Stimulated activated CD4-positive, alpha-beta T cell treated with anti-CD3 and anti-CD28 coated beads, Interleukin-2, amount 100 ng/mL, for 4 hours (primary cell): ENCODE measurements around the gene NMU.
"Not testable (repeated sequence)": the region's sequence is repeated elsewhere in the genome, so short reads cannot be mapped to it uniquely, and the experiment has no call there.

ENCODE experiments used
- DNase-seq: peaks from one replicate; pipeline ENCODE4 v3.0.0-alpha.2; 2020; ENCODE audit warnings: low read depth

The NMU gene, protein sequence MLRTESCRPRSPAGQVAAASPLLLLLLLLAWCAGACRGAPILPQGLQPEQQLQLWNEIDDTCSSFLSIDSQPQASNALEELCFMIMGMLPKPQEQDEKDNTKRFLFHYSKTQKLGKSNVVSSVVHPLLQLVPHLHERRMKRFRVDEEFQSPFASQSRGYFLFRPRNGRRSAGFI

DNA sequence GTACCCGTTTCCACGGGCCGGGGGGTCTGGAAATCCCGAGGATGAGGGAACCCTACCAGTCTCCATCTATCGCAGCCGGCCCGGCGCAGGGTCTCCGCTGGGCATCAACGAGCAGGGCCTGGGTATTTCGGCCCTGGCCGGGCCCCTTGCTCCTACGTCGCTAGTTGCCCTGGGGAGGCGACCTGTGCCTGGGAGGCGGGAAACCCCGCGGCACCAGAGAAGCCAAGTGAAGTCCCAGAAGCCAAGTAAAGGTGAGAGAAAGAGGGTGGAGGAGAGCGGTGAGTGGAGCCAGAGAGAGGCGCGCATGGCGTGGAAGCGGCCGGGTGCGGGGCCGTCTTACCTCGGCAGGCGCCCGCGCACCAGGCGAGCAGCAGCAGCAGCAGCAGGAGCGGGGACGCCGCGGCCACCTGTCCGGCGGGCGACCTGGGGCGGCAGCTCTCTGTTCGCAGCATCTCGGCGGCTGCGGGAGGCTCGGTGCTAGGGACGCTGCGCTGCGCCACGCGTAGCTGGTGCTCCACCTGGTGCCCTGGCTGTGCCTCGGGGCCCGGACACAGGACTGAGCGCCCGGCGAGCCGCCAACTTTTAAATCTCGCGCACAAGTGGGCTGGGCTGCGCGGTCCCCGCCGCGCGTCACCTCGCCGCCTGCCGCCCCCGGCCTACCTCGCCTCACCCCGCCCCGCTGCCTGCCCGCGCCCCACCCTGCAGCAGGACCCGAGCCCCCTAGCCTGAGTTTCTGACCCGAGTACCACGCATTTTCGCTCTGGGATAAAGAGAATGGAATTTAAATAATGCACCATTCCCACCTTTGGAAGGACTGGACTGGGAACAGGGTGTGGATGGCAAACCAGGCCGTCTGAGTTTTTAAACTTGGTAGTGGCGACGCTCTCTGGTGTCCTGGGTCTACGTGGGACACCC is at the start of gene NMU:
TSS of gene NMU (minus strand) at position 558 of the 915 bp plus-strand sequence. CDS start at position 452, 106 bp downstream.
- no peak for DNase-seq

DNA sequence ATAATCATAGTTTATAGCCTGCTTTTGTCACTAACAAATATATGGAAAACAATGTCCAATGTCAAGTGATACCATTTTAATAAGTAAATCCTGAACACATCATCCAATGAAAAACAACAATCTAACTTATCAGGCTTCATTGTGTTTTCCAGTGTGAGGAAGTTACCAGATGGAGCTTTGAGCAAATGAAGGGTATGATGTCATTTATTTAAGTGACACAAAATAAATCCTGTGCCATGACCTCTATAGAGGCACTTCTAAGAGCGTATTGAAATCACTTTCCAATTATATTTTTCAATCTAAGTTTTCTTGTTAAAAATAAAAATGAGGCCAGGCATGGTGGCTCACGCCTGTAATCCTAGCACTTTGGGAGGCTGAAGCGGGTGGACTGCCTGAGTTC is 48.2 kb upstream of the NMU start:
- DNase-seq, result no peak

DNA sequence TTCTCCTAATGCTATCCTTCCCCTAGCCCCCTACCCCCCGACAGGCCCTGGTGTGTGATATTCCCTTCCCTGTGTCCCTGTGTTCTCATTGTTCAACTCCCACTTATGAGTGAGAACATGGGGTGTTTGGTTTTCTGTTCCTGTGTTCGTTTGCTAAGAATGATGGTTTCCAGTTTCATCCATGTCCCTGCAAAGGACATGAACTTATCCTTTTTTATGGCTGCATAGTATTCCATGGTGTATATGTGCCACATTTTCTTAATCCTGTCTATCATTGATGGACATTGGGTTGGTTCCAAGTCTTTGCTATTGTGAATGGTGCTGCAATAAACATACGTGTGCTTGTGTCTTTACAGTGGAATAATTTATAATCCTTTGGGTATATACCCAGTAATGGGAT is 46.7 kb upstream of the NMU start:
- not testable (repeated sequence) for DNase-seq

DNA sequence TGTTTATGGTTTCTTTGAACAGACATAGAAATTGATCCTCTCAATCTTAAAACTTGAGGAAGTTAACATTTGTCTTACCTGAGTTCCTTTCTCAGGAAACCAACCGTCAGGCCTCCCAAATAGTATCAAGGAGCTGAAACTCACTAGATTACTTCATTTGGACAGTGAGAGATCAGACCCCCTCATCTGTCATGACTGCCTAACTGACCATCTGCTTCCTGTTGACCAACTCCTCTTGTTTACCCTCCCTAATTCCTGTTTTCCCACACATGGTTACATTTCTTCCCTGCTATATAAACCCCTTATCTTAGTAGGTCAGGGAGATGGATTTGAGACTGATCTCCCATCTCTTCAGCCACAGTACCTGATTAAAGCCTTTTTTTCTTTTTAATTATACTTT is 46.2 kb upstream of the NMU start:
- DNase-seq, result no peak

DNA sequence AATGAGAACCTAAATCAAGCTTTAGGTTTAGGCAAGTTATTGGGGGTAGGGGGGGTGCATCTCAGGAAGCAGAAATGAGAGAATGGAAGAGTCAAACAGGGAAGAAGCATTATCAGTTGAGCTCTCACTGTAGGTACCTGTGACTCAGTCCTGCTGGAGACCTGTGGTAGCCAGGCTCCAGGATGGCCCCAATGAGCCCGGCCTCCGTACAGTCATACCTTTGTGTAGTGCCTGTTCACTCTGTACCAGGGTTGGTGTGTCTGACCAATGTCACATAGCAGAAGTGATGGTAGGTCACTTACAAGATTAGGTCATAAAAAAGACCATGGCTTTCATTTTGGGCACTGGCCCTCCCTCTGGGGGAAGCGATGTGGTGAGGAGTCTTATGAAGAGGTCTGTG is 45.3 kb upstream of the NMU start:
- no peak for DNase-seq

DNA sequence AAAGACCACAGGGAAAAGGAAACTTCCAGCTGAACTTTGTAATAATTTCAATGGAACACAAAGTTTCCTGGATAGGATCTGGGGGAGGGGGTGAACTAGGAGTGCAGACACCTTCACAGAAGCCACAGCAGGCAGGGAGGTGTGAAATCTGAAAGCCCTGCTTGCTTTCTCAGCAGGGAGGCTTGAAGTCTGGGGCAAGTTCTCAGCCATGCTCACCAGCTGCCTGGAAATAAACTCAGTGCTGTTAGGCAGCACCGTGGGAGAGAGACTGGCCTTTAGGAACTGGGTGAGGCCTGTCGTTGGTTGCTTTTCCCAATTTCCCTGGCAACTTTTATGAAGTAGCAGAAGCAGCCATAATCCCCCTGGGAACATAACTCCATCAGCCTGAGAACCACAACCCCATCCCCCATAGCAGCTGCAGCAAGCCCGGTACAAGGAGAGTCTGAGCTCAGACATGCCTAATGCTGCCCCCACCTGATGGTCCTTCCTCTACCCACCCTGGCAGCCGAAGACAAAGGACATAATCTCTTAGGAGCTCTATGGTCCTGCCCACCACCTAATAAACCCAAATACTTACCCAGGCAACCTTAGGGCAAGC is 39.2 kb upstream of the NMU start:
- DNase-seq, result no peak

DNA sequence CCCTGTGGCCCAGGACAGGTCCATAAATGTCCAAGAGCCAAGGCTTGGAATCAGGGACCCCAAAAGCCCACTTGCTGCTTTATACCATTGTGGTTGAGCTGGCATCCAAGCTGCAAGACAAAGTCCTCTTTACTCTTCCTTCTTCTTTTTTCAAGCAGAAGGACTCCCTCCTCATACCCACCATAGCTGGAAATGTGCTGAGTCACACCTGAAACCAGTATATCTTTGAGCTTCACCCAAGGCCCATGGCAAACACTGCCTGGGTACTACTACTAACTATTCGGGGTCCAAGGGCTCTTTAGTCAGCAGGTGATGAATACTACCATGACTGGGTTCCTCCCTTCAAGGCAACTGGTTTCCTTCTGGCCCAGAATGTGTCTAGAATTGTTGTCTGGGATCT is 37.3 kb upstream of the NMU start:
- no peak for DNase-seq

DNA sequence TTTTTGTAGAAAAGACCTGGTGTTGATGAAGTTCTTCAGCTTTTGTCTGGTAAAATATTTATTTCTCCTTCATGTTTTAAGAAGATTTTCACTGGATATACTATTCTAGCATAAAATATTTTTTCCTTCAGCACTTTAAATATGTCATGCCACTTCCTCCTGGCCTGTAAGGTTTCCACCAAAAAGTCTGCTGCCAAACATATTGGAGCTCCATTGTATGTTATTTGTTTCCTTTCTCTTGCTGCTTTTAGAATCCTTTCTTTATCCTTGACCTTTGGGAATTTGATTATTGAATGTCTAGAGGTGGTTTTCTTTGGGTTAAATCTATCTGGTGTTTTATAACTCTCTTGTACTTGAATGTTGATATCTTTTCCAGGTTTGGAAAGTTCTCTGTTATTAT is 35.6 kb upstream of the NMU start:
- DNase-seq, result no peak

DNA sequence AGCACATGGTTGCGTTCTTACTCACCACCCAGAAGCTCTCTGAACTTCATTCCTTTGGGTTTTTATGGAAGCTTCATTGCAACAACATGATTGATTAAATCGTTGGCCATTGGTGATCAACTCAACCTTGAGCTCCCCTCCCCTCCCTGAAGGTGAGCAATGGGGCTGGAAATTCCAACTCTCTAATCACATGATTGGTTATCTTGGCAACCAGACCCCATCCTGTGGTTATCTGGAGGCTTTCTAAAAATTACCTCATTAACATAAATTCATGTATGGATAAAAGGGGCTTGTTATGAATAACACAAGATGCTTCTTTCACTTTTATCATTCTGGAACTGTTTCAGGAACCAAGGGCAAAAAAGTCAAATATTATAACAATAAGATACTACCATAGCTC is 34.6 kb upstream of the NMU start:
- DNase-seq, result no peak

DNA sequence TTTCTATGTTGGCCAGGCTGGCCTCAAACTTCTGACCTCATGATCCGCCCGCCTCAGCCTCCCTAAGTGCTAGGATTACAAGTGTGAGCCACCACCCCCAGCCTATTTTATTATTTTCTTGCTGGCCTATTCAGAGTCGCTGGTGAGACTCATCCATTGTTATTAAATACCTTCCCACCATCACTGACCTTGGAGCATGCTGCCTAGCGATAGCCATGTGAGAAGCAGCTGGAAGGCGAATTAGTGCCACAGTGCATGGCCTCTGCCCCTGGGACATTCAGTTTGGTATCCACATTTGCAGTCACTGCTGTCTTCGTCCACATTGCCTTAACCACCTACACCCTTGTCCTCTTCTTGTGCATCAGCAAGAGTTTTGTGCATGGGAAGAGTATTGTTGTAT is 32.4 kb upstream of the NMU start:
- DNase-seq, result no peak

DNA sequence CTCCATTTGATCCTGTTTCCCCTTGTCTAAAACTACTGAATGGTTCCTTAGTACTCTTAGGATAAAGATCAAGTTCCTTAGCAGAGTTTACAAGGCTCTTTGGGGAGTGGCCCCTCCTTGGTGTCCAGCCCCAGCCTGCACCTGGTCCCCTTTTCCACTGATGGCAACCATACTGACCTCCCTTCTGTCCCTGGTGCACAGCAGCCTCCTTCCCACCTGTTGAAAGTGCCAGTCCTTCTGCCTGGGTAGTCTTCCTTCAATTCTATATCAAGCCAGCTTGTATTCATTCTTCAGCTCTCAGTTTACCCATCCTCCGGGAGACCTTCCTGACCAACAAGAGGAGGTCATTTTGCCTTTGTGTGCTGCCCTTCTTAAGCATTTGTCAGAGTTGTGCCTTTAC is 30.4 kb upstream of the NMU start:
- no peak for DNase-seq

DNA sequence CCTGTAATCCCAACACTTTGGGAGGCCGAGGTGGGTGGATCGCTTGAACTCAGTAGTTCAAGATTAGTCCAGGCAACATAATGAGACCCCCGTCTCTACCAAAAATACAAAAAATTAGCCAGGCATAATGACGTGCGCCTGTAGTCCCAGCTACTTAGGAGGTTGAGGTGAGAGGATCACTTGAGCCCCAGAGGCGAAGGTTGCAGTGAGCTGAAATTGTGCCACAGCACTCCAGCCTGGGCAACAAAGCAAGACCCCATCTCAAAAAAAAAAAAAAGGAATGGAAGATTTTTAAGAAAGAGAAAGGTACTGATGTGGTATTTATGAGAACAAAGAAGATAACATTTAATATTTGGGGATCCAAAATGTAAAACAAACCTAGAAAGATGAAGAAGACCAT is 27.0 kb upstream of the NMU start:
- DNase-seq, result no peak

DNA sequence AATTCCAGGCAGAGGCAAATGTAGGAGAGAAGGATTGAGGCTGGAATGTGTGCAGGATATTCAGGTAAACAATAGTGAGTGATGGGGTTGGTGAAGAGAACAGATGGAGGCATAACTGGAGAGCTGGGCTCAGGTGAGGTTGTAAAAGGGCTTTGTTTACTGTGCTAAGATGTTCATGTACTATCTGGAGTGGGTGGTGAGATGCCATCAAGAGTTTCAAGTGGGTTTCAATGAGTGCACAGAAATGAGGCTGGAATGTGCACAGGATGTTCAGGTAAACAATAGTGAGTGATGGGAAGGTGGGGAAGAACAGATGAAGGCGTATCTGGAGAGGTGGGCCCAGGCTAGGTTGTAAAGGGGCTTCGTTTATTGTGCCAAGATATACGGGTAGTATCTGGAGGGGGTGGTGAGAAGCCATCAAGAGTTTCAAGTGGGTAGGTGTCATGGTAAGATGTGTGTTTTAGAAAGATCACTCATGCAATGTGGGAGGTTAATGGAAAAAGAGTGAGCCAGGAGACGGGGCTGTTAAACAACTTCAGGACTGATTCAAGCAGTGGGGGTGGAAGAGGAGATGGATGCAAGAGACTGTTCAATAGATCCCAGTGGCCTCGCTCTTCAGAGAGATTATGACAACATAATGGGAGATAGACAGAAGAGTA is 25.4 kb upstream of the NMU start:
- DNase-seq, result no peak

DNA sequence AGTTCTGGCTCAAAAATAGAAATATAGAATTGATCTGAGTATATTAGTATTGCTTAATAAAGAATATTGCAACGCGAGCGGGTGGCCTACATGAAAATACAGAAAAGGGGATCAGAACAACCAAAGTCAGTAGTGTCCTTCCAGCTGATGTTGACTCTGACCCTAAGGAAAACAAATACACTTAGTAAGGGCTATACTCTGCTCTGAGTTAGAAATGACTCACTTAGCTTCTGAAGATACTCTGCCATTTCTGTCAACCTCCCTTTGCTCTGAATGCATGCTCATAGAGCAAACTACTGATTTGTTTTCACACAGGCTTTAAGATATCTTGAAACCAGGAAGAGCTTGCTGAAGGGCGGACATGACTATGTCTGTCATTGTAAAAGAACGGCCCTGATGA is 22.6 kb upstream of the NMU start:
- no peak for DNase-seq

DNA sequence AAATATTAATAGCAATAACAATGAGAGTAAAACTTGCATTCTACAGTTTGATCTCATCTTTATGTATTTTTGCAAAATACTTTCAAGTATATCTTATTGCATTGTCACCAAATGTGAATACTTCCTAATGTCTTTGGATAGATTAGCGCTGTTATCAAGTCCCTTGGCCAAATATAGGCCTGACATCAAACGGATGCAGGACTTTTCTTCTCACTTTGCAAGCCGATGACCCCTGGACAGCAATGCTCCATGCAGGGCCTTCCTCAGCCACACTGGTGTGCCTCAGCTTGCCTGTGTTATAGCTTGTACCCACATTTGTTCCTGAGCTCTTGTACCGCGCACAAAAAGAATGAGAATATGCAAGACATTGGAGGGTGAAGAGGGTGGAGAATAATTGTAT is 18.0 kb upstream of the NMU start:
- no peak for DNase-seq

DNA sequence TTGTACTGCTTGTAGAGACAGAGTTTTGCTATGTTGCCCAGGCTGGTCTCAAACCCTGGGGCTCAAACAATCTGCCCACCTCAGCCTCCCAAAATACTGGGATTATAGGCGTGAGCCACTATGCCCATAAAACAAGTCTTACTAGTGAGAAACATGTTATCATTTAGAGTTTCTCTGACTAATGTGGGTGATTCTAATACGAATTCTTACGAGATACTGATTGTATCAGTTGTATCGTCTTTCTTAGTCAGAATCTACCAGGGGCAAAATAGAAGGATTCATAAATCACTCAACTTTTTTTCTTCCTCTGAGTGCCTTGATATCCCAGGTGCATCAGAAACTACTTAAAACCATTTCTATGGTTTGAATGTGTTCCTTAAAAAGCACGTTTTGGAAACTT is 14.4 kb upstream of the NMU start:
- no peak for DNase-seq

DNA sequence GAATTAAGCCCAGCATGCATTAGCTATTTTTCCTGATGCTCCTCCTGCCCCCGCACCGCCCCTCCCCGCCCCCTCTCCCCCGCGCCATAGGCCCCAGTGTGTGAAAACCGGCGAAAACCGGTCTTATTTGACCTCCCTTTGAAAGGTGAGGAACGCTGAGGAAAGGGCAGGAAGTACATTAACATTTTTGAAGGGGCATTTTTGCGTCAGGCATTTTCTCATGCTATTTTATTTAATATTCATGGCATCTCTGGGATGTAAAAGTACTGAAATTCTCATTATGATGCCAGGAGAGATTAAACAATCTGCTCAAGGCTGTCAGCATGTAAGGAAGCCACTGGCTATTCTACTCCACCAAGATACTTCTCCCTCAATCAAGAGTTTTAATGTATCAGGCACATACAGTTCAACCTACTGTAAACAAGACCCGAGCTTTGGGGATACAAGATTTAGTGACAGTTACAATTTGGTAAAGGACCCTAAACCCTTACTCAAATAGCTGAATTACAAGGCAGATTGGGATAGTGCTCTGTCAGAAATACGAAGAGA is 1.2 kb upstream of the NMU start:
- no peak for DNase-seq

DNA sequence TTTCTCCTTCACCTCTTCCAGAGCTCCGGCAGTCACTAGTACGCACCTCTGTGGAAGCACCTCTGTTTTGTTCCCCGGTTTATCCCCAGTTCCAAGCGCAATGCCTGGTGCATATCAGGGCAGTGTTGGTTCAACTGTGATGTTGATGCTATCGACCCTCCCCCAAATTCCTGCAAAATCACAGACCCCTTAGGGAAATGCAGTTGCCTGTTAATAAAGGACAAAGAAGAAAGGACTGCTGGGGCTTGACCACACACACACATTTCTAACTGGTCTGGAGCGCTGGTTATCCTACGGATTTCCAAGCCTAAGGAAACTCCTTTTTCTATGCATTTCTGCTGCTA is 530 bp upstream of the NMU start:
- no peak for DNase-seq

DNA sequence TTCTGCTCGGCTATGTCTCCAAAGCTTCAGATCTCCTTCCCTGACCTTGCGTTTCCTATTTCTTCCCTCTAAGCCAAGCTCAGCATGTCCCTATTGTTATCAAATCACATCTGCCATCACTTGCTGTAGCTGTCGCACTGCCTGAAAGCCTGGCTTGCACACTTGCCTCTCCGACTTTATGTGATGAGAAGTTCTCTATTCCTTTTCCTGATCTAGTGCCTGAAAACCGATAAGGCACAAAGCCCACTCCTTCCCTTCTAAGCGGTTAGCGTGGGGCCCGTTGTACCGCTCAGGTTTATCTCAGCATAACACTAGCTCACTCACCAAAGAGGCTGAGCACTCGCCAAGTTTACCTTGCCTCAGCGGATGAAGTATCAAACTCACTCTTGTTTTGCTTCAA is 816 bp downstream of the NMU start:
- no peak for DNase-seq

DNA sequence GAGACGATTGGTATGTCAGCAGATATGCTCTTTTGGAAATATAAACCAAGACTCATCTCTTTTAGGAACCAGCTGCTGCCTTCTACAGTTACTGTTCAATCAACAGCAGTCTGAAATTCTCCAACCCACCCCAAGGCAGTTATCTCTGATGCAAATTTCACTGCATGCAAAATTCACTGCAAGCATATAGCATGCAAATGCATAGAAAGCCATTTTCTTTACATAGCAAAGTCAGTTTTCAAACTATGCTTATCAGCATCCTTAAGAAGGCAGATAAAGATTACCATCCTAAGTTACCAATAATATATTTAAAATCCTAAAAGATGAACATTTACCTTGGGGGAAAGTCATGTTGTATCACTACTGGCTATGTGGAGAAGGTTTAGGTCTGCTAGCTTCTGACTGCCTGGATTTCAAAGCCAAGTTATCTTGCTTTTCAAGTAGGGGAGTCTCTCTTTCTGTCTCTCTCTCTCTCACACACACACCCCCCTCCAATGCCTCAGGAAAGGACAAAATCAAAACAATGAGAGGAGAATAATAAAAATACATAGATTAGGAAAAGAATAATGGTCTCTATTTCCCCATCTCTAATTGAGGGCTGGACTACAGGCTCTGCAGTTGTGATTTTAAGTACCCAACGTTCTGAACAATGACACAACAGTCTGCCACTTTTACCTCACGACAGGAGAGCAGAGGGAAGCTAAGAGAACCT is 1.5 kb downstream of the NMU start:
- DNase-seq, result no peak

DNA sequence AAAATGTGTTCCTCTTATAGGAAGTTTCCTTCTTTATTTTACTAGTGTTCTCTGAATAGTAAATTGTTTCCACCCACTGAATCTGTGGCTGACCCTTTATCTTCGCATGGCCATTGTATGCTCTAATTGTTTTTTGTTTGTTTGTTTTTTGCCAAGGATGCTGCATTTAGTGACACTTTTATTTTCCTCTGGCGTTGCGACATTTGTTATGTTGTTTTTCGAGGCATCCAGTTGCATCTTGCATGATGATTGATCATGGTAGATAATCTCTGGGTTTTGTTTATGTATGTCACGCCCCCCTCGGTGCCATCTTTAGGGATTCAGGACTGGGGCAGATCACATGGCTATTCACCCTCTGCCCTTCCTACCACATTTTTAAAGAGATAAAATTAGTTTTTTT is 2.2 kb downstream of the NMU start:
- no peak for DNase-seq

DNA sequence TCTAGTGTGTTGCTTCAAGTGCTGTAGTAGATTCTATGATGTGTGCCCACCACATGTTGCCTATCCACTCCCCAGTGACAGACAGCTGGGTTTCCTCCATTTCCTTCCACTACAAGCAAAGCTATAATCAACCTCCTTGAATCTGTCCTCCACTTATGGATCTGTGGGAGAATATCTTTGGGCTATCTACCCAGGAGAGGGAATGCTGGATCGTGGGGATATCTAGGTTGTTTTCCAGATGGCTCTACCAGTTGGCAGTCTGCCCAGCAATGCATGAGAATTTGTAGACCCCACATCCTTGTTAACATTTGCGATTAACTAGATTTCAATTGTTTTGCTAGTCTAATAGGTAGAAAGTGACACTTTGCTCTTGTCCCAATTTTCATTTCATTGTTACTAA is 10.3 kb downstream of the NMU start:
- DNase-seq, result no peak
